ENCODE data around the gene TOX3.

The TOX3 gene

DNA sequence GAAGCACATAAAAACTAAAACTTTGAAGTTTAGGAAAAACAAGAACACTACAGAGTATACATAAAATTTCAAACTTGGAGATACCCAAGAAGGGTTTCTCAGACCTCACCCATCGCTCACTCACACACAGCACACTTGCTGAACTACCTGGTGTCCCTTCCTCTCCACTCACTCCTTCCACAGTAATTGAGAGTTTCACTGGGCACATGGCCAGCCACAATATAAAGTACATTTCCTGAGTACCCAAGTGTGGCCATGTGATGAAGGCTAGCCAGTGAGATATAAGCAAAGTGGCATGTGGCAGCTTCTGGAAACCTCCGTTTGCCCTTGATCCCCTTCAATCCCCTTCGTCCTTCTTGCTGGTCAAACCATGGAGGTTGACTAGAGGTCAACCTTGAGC is 11.9 kb downstream of the TOX3 start:
- DNase-seq = no peak

- DNase-seq = no peak
Observed at GRCh38 chr16:52533296-52533695, 13.6 kb downstream of the TOX3 start.

GRCh38 chr16:52532384-52532783 is 14.6 kb downstream of the TOX3 start:
- DNase-seq = no peak

- DNase-seq = no peak
Observed at GRCh38 chr16:52529226-52529625, 17.7 kb downstream of the TOX3 start.

GRCh38 chr16:52528393-52529065 is 18.4 kb downstream of the TOX3 start:
- DNase-seq = no peak

DNA sequence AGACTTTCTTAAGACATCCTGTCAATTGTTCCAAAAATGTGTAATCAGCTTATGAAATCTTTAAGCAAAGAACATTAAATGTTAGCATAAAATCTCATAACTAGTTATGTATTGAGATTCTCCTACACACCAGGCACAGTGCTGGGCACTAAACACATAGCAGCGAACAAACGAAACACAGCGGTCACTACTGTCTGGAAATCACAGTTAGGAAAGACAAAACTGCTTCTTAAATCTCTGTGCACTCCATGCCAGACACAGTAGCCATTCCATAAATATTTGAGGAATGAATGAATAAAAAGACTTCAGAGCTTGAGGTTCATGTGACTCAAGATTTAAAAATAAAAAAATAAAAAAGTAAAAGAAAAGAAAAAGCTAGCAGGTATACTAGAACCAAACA is 20.1 kb downstream of the TOX3 start:
- no peak for DNase-seq

- no peak for DNase-seq
Observed at GRCh38 chr16:52526116-52526828, 20.7 kb downstream of the TOX3 start.

DNA sequence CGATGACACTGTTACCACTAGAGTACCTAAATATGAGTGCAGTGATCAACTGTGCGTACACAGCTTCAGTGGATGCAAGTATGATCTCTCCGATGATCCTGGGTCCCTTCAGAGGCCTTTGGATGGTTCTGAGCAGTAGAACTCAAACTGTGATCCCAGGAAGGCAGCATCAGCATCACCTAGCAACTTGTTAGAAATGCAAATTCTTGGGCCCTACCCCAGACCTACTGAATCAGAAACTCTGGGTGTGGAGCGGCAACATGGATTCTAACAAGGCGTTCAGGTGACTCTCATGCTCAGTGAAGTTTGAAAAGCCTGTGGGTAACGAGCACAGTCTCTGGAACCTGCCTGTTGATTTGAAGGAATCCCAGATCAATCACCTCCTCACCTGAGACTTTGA is 25.4 kb downstream of the TOX3 start:
- no peak for DNase-seq

DNA sequence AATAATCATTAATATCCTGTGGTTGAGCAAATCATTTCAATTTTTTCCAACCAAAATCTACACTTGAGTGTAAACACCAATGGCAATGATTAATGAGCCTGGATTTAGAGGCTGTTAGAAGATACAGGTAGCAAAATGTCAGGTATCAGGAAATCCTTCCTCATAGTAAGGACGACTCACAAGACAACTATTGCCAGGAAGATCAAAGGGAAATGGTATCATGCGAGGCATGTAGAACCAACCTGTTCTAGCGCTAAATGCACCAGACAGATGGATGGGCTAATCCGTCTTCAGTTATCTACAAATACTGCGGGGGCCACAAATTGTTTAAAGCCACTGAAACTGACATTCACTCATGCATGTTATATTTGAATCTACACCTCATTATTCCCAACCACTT is 28.1 kb downstream of the TOX3 start:
- no peak for DNase-seq

- no peak for DNase-seq
Observed at GRCh38 chr16:52515068-52515671, 31.8 kb downstream of the TOX3 start.

GRCh38 chr16:52512297-52512987 is 34.5 kb downstream of the TOX3 start:
- no peak for DNase-seq

GRCh38 chr16:52501746-52502145 is 45.2 kb downstream of the TOX3 start:
- DNase-seq = no peak

- no peak for DNase-seq
Observed at GRCh38 chr16:52500963-52501362, 46.0 kb downstream of the TOX3 start.

GRCh38 chr16:52499060-52499440 is 47.9 kb downstream of the TOX3 start:
- no peak for DNase-seq

- DNase-seq = no peak
Observed at GRCh38 chr16:52498328-52499059, 48.4 kb downstream of the TOX3 start.

DNA sequence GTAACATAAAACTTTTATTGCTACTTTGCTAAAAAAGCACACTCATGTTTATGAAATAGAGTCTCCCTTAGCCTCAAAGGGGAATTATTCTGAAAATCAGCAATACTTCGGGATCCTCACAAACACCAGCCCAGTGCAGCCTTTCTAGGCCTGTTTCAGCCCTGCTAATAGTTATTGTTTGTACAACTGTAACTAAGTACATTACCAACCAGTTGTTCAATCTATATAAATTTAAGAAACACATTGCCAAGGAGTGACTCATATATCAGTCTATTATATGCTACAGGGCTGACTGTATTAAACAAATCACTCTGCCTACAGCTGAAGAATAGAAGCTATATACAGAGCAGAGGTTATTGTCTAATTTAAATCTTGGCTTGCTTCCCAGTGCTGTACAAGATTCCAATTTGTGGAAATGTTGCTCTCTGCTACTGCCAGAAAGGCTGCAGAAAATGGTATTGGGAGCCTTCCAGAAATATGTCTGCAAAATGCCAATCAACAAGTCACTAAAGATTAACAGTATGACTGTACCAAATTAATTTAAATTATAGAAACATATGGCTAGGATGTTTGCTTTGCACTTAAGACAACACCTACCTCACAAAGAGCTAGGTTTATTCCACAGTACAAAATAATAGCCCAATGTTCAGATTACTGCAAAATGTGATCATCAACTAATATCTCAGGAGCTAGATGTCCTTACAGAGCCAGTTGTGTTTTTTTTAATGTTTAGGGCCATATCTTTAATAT is 49.7 kb downstream of the TOX3 start:
- no peak for DNase-seq

GRCh38 chr16:52496051-52496876 is 50.7 kb downstream of the TOX3 start:
- DNase-seq = no peak

GRCh38 chr16:52494621-52495020 is 52.3 kb downstream of the TOX3 start:
- no peak for DNase-seq

GRCh38 chr16:52494145-52494544 is 52.8 kb downstream of the TOX3 start:
- no peak for DNase-seq

- no peak for DNase-seq
Observed at GRCh38 chr16:52492789-52493357, 54.1 kb downstream of the TOX3 start.

DNA sequence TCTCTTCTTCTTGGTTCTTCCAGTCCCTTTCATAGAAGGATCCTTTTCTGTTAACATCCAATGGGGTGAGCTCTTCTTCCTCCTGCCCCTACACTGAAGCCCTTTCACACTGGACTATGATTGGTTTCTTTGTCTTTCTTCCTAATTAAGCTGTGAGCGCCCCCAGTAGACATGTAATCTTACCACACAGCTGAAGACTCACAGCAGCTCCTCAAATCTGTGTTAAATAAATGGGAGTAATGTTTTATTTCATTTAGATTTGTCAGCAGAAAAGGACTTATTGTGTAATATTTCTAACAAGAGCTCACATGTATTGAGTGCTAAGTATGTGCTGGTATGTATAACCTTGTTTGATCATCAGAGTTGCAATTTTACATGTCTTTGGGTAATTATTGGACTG is 55.7 kb downstream of the TOX3 start:
- DNase-seq = no peak

Measured in CD4-positive, alpha-beta T cell treated with Interleukin-6 for 4 hours (primary cell).